H1 (cell line): ENCODE results near the gene ITGA3. TPM values are rescaled to one million over a fixed set of nuclear protein-coding genes. Genes with fewer than 3 reads are reported as not detected.

Experiments used
- CBX5 ChIP-seq: fragments of 300-800, 300-1000 bp; sonication (generic); IDR thresholded peaks from 2 replicates; pipeline ENCODE4 v1.7.1; 2016; ENCODE audit warnings: antibody characterized with exemption, low read length, low read depth
- KDM4A ChIP-seq: IDR thresholded peaks from one replicate; pipeline ENCODE4 v1.7.1; 2012; ENCODE audit warnings: low read depth, mild to moderate bottlenecking, moderate library complexity, low read length, inconsistent platforms; ENCODE audit not compliant: severe bottlenecking
- MAX ChIP-seq: IDR thresholded peaks from 2 replicates; pipeline ENCODE4 v1.6.1; 2012; ENCODE audit warnings: inconsistent platforms
- RNF2 ChIP-seq: fragments of 200-900, 300-1000 bp; sonication (generic); IDR thresholded peaks from 2 replicates; pipeline ENCODE4 v1.7.1; 2016; ENCODE audit warnings: borderline replicate concordance, low read depth, mild to moderate bottlenecking, antibody characterized with exemption, low read length; ENCODE audit not compliant: poor library complexity, severe bottlenecking; ENCODE audit errors: missing control alignments
- SIN3A ChIP-seq, 2 experiments: IDR thresholded peaks in 1 of 2; conservative IDR thresholded peaks in 1 of 2; 2 replicates each; pipeline ENCODE4 v1.6.1; 2011 to 2012; ENCODE audit warnings: low read length in 2 of 2, improper control_type of control experiment in 1 of 2, low read depth in 1 of 2, mild to moderate bottlenecking in 1 of 2
- polyA plus RNA-seq, 7 experiments: library from polyadenylated mRNA; depleted of rRNA in 3 of 7; stranded (reverse) in 5 of 7; unstranded in 2 of 7; fragments of >200 nt in 5 of 7; fragments of 200-250 nt in 2 of 7; gene quantifications; 1 replicate in 5 of 7; 2 replicates in 1 of 7; 4 replicates in 1 of 7; pipeline versions ENCODE4 v1.2.1 to v1.2.3, GENCODE V29; 2011 to 2013; ENCODE audit warnings: missing spikeins in 2 of 7, mixed read lengths in 2 of 7
- total RNA-seq: library from RNA; stranded (reverse); fragmentation: NEBNext Ultra II Directional; extraction: Animal tissue kit (Norgen Biotek cat#: 25700); gene quantifications from 2 replicates; pipeline ENCODE4 v1.2.1, GENCODE V29; 2021

The ITGA3 gene
- total and polyA plus RNA-seq, 2 of the 8 experiments (the other 6 are each of a cell fraction or from before 2014, with no cell fraction given) = 24.0 to 24.2 TPM

DNA sequence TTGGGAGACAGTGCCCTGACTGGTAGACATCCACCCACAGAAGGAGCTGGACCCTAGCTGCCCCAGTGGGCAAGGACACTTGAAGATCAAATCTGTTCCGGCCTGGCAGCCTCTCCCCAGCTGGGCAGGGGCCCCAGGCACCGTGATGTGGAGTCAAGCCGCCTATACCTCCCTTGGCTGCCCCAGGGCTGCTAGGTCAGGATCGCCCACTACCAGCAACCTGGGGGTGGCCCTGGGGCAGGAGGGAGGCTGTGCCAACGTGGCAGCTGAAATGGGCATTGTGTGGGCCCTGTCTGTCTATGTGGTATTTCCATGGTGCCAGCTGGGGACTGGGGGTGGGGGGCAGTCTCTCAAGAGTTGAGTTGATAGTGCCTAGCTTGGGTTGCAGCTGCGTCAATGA, 40.2 kb downstream of the ITGA3 start (continued):
- TF ChIP-seq RNF2 (no peak), SIN3A (conservative IDR thresholded peaks at IDR 0.05 in 1 of 2, IDR thresholded peaks at IDR 0.05 in 1 of 2; ENCODE audit: low read depth in 1 of 2, low read length in 2 of 2) (no peak), MAX (no peak), CBX5 (no peak), KDM4A (no peak)
